AG08396 (cell line): ENCODE data around the gene RFC4.

Source experiments
- DNase-seq: peaks from one replicate; pipeline ENCODE4 v3.0.0; 2012; ENCODE audit warnings: low spot score, mixed read lengths

Gene RFC4

DNA sequence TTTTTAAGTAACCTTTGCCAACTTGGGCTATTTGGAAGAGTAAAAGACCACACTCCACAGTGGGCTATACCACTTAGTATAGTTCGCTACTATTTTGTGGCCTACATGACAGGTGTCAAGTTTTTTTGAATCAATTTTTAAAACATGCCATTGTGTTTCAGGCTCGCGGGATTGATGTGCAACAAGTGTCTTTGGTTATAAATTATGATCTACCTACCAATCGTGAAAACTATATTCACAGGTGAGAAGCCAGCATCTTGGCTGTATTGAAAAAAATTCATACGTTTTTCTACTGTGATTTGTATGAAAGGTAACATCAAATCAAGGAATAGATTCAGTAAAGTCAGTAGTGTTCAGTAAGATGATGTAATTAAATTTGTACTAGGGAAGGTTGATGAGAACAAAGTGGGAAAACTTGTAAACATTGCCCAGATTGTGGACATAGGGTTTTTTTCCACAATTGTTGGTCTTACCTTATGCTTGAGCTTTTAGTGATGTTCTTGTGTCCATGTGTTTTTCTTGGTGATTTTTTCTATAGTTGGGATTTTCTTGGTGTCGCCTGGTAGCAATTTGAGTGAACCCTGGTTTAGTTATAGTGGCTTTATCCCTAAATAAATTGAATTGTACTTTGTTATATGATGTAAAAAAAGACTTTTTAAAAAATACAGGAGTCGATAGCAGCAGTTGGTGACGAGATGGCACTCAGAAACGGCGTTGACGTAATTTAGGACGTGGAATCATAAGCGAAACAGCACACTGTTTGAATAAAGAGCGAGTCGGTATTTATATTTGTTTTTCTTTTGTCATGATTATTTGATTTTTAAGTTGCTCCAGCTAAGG, 18.4 kb downstream of the RFC4 start:
- no peak for DNase-seq

DNA sequence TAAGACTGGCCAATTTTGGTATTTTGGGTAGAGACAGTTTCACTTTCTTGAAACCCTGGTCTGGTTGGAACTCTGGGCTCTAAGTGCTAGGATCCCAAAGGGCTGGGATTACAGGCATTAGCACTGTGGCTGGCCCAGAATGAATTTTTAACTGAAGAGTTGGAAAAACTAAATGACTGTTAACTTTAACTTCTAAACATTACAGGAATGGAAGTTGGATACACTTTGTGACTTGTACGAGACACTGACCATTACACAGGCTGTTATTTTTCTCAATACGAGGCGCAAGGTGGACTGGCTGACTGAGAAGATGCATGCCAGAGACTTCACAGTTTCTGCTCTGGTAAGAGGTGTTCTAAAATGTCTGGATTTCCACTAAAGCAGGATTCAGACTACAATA, 19.4 kb downstream of the RFC4 start:
- no peak for DNase-seq

DNA sequence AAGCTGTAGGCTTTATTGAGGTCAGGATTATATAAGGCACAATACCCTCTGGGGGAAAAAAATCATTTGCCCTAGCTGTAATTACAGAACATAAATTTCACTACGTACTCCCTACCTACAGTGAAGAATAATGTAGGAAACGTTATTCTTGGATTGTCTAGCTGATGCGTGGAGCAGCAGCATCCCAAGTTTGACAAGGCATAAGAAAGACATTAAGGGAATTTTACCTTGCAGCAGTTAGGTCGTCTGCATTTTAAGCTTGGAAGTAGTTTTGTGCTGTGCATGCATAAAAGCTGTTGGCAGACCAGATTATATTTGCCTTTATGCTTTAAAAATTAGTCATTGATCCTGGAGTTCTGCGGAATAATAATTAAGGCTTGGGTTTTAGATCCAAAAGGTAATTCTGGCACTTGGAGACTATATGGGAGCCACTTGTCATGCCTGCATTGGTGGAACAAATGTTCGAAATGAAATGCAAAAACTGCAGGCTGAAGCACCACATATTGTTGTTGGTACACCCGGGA, 20.7 kb downstream of the RFC4 start:
- DNase-seq = no peak

DNA sequence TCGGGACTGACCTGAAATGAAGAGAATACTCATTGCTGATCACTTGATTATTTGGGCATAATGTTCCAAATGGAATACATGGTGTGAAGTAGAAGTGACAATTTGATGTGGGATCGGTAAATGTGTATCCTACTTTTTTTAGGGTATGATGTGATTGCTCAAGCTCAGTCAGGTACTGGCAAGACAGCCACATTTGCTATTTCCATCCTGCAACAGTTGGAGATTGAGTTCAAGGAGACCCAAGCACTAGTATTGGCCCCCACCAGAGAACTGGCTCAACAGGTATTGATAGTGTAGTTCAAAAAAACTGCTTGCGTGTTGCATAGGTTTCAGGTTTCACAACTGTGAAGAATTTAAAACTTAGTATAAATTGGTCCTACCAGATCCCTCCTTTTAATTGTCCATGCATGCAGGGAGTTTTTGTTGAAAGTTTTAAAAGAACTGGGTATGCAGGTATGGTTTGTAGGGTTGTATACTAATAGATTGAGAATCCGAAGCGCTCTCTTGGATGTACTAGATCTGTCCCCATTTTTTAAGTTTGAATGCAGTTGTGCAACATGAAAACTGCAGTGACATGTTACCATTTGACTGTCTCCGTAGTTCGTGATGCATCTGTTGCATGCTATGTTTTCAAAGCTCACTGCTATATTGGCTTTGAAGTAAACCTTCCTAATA, 21.3 kb downstream of the RFC4 start:
- DNase-seq = no peak

GRCh38 chr3:186783731-186784515, 22.4 kb downstream of the RFC4 start:
- peak; percentile 82 for DNase-seq

GRCh38 chr3:186783058-186783730, 23.1 kb downstream of the RFC4 start, which contains the start of gene EIF4A2:
Gene EIF4A2 (plus strand): TSS chr3:186783577. CDS start chr3:186783611, 34 bp downstream.
- peak; percentile 94 for DNase-seq

DNA sequence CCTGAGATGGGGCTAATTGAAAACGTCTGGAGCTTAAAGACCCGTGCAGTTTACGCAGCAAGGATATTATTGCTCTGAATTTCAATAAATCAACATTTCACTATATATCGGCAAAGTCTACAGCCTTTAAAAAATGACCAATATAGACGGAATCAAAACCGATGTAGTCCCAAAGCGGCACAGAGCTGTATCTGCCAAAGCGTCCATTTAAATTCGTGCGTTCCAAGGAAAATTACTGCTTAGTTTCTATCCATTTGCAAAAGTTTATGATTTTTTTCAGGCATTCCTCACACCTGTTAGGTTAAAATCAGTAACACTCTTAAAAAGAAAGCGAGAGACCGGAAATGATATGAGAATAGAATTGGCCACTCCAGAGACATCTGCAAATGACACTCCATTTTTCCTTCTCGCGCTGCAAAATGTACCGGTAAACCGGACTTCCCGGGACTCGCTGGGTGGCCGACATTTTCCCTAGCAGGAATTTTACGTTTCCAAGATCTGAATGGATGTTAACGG, 23.7 kb downstream of the RFC4 start:
- no peak for DNase-seq

DNA sequence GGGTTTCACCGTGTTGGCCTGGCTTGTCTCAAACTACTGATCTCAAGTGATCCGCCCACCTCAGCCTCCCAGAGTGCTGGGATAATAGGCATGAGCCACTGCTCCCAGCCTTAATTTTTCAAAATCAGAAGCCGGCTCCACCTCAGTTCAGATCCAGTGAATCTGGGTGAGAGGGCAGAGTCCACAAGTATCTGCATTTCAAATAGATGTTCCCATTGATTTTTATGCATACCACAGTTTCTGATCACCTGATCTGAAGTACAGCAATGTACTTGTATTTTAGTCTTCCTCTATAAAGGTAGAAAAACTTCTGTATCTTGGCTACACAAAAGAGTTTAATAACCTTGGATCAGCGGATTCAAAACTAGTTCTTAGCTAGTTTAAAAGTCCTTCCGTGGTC, 27.1 kb downstream of the RFC4 start:
- no peak for DNase-seq

- no peak for DNase-seq
These were observed 30.3 kb downstream of the RFC4 start for GRCh38 chr3:186775999-186776398.

DNA sequence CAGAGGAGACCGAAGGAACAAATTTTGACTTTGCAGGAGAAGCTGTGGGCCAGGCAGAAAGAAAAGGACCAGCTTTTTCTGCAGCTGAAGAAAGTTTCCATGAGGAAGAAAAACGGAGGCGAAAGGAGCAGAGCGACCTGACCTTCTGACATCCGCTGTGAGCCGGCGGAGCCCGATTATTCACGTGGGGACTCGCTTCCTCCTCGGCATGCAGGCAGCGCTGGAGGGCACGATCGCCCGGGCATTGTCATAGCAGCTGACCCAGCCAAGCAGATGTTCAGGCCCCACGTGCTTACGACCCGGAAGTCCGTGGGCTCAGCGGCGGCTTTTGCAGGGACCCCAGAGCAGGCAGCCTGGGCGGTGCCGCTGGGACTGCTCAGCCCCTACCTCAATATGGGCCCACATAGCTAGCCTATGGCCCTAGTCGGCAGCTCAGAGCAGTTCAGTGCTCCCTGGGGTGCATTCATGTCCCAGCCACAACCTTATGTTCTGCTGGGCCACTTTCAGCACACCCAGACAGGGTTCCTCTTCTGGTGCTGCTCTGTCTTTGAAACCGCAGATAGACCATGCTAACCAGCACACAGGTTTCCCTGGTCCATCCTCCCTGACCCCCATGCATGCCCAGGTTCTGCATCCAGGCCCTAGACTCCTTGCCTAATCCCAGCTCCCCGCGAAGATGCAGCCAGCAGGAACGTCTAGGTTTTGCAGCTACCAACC, 33.4 kb downstream of the RFC4 start:
- peak; percentile 69 for DNase-seq

GRCh38 chr3:186772281-186772694, 34.0 kb downstream of the RFC4 start:
- no peak for DNase-seq

GRCh38 chr3:186760897-186761447, 45.3 kb downstream of the RFC4 start:
- no peak for DNase-seq

DNA sequence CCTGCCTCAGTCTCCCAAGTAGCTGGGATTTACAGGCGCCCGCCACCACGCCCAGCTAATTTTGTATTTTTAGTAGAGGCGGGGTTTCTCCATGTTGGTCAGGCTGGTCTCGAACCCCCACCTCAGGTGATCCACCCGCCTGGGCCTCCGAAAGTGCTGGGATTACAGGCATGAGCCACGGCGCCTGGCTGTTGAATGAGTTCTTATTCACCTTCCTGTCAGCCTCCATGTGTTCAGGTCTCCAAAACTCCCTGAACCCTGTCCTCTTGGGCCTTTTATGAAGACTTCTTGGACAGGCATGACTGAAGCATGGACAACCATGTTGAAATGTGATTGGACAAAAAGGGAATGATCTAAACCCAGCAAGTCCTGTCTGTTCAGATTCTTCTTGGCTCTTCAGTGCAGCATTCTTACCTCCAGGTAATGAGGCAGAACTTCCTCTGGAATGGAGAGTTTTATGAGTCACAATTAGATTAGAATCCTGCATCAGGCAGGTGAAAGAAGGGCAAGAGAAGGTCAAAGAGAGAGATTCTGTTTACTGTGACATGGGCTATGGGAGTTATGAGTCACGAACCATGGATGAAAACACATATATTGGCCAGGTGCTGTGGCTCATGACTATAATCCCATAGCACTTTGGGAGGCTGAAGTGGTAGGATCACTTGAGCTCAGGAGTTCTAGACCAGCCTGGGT, 46.0 kb downstream of the RFC4 start:
- DNase-seq = no peak

DNA sequence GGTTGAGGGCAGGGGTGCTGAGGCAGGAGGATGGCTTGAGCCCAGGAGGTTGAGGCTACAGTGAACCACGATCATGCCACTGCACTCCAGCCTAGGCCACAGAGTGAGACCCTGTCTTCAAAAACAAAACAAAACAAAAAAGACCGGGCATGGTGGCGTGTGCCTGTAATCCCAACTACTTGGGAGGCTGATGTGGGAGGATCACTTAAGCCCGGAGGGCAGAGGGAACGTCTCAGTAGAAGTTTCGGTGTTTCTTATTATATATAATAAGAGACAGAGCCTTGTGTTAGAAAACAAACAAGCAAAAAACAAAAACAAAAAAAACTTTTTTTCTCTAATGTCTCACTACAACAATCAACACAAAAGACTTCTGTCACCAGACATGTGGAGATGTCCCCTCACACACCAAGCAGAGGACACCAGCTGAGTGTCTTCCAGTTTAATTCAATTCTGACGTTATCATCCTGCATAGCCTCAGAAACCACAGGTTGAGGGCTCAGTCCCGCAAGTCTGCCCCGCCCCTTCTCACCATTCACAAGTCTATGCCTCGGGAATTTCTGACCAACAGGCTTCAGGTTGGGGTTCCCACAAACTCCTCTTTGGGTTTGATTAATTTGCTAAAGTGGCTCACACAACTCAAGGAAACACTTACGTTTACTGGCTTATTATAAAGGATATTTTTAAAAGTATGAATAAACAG, 46.9 kb downstream of the RFC4 start:
- no peak for DNase-seq

GRCh38 chr3:186757686-186758220, 48.5 kb downstream of the RFC4 start:
- no peak for DNase-seq

GRCh38 chr3:186757214-186757613, 49.1 kb downstream of the RFC4 start:
- DNase-seq = no peak

DNA sequence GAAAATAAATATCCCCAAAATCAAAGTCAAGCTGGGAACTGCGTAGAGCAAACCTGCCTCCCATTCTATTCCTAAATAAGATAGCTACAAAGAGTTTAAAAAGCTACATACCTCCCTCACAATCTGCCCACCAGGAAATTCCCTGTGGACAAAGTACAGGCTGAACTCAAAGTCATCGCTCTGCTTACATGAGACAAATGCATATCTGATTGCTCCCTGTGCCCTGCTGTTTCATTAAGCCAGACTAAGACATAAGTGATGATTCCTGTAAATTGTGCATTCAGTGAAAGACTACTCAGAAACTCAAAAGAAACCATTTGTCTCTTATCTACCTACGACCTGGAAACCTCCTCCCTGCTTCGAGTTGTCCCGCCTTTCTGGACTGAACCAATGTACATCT, 51.4 kb downstream of the RFC4 start:
- no peak for DNase-seq

- DNase-seq = no peak
These were observed 52.3 kb downstream of the RFC4 start for GRCh38 chr3:186754006-186754405.

DNA sequence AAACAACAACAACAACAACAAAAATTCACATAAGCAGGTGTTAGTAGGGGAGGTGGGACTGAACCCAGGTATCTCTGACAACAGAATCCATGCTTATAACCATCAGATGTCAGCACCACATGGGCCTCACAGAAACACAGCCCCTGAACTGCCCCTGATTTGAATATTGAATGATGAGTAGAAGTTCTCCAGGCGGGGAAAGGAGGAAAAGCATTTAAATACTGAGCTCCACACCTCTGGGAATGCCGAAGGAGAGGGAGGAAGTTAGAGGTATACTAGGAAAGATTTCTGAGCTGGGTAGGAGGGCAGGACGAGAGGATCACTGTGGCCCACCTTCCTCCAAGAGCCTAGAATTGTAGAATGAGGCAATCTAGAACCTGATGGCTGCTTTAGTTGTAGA, 54.8 kb downstream of the RFC4 start:
- no peak for DNase-seq
